Small intestine (tissue), 7 donors: ENCODE results near the gene NEK6. TPM values are rescaled to one million over a fixed set of nuclear protein-coding genes. Genes with fewer than 3 reads are reported as not detected.
A peak's percentile ranks its signal among the peaks of the same experiment; 100 is the strongest.

Experiments used
- DNase-seq, 2 donors: peaks; one replicate each; pipeline versions ENCODE4 v3.0.0 to v3.0.0-alpha.2; 2013
- FAIRE-seq: peaks from 2 replicates; lab custom pipeline; 2012; peaks lifted over from hg19 to GRCh38; lab: Jason Lieb, UNC
- H3K27ac ChIP-seq, 3 donors: one replicate each; pipeline ENCODE4 v1.5.1; 2013; ENCODE audit warnings: low read length in 2 of 3, mild to moderate bottlenecking in 2 of 3, control low read depth in 1 of 3, inconsistent platforms in 1 of 3, low read depth in 1 of 3, moderate library complexity in 1 of 3
- H3K27me3 ChIP-seq, 3 donors: one replicate each; pipeline ENCODE4 v1.6.1; 2013; ENCODE audit warnings: low read length in 3 of 3, inconsistent platforms in 1 of 3; ENCODE audit not compliant: control insufficient read depth in 3 of 3, insufficient read depth in 3 of 3
- H3K36me3 ChIP-seq, 3 donors: one replicate each; pipeline ENCODE4 v1.6.1; 2013; ENCODE audit warnings: low read length in 3 of 3, inconsistent platforms in 1 of 3, low read depth in 1 of 3, mild to moderate bottlenecking in 1 of 3, moderate library complexity in 1 of 3; ENCODE audit not compliant: control insufficient read depth in 3 of 3, insufficient read depth in 2 of 3
- H3K4me1 ChIP-seq, 3 donors: one replicate each; pipeline ENCODE4 v1.6.1; 2013; ENCODE audit warnings: low read length in 2 of 3, inconsistent platforms in 1 of 3, low read depth in 1 of 3, mild to moderate bottlenecking in 1 of 3, moderate library complexity in 1 of 3; ENCODE audit not compliant: control insufficient read depth in 3 of 3, insufficient read depth in 2 of 3
- H3K4me3 ChIP-seq, 3 donors: one replicate each; pipeline ENCODE4 v1.5.1; 2013; ENCODE audit warnings: low read length in 3 of 3, control low read depth in 1 of 3, inconsistent platforms in 1 of 3, low read depth in 1 of 3, mild to moderate bottlenecking in 1 of 3, moderate library complexity in 1 of 3
- H3K9me3 ChIP-seq, 2 donors: one replicate each; pipeline ENCODE4 v1.6.1; 2013; ENCODE audit warnings: low read depth in 1 of 2, low read length in 1 of 2; ENCODE audit not compliant: control insufficient read depth in 2 of 2, insufficient read depth in 1 of 2
- WGBS, 3 donors: extraction: QIAGEN DNeasy Blood & Tissue Kit; methylation state at CpG; one replicate each; pipeline ENCODE4 v1.1.7; 2013; 5-methylcytosine and 5-hydroxymethylcytosine counted together
- polyA plus RNA-seq, 4 donors: library from polyadenylated mRNA; stranded (reverse) in 3 of 4; unstranded in 1 of 4; fragments of 200-250 nt in 3 of 4; fragments of 120-200 nt in 1 of 4; gene quantifications; one replicate each; pipeline versions ENCODE4 v1.2.1 to v1.2.3, GENCODE V29; 2013
- donor health status: healthy with polysubstance abuse.
- donor health status: control.
- donor health status: control.
- donor health status: Bipolar disorder and iron deficiency.
- donor health status: healthy.

The NEK6 gene
- polyA plus RNA-seq, 4 donors, result 9.7 to 31.2 (median 23.6) TPM

DNA sequence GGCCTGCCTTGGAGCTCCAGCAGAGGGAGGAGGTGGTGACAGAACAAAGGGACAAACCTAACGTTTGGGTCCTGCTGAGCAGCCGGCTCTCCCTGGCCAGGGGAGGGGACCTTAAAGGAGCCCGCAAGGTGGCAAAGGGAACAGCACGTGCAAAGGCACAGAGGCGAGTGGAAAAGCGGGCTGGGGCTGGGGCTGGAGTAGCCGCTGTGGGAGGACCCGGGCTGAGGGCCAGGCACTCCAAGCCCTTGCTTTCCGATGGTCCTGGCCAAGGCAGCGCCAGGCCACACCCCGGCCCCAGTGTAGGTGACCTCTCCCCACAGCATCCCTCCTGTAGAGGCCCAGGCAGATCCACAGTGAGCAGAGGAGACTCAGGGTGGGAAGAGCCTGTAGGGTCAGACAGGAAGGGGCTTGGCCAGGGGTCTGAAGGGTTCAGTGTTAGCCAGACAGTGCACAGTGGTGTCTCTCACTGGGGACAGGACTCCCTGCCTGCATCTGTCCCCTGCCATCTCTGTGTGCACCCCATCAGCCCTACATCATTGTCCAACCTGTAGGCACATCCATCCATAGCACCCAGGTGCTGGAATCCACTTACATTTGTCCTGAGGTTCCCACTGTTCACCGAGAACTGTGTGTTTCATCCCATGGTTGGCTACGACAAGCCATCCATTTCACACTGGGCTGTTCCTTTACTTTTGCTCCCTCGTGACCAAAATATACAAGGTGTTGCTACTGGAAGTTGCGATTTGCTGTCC is 77.0 kb downstream of the NEK6 start:
- FAIRE-seq (no peak), DNase-seq (no peak)
- Histone ChIP-seq H3K36me3 (peaks cover 3 to 76% (median 4%) of the 10 kb centered on the region in 3 donors), H3K4me3 (no peak overlapping the region), H3K4me1 (no peaks in the 10 kb centered on the region), H3K27ac (no peak overlapping the region), H3K9me3 (peaks cover 0 to 5% of the 10 kb centered on the region in 2 donors), H3K27me3 (no peaks in the 10 kb centered on the region)
- 90 to 93% (median 91%) methylated on average over 15 of the region's 15 CpGs for WGBS, 3 donors

DNA sequence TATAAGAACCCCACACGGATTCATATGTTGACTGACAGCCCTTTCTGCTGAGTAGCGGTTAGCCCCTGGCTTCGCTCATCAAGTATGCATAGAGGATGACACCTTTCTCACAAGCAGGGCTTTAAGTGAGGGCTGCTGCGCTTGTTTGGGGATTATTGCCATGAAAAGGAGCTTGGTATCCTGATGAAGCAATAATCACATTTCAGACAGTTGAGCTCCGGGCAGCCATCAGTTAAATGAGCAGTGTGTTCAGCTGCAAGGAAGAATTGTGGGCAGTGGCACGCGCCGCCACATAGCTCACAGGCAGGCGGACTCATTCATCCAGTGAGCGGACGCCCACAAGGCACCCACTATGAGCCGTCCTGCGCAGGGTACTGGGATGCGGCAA is 77.6 kb downstream of the NEK6 start:
- H3K4me3 ChIP-seq, result no peak overlapping the region
- WGBS, 3 donors, result 86 to 89% (median 87%) methylated on average over 14 of the region's 14 CpGs
- peaks cover 3 to 76% (median 4%) of the 10 kb centered on the region in 3 donors for H3K36me3 ChIP-seq
- FAIRE-seq, result no peak
- no peaks in the 10 kb centered on the region for H3K4me1 ChIP-seq
- H3K27ac ChIP-seq, result no peak overlapping the region
- peaks cover 0 to 5% of the 10 kb centered on the region in 2 donors for H3K9me3 ChIP-seq
- no peak for DNase-seq
- H3K27me3 ChIP-seq, result no peaks in the 10 kb centered on the region

DNA sequence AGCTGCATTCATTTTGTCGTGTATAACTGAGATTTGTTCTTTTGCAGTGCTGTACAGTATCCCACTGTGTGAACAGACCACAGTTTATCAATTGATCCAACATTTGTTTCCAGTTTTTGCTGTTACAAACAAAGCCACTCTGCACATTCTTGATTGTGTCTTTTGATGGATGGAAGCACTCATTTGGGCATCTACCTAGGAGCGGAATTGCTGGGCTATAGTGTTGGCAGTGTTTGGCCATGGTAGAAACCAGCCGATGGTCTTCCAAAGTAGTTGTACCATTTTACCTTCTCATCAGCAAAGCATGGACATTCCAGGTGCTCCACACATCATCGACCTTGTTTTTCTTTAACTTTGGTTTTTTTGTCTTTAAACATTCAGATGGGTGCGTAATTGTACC is 79.8 kb downstream of the NEK6 start:
- WGBS, 3 donors, result 94 to 96% (median 96%) methylated on average over 5 of the region's 5 CpGs
- Histone ChIP-seq H3K27me3 (no peaks in the 10 kb centered on the region), H3K9me3 (peaks cover 0 to 5% of the 10 kb centered on the region in 2 donors), H3K4me3 (no peak overlapping the region), H3K36me3 (peaks cover 3 to 76% (median 4%) of the 10 kb centered on the region in 3 donors), H3K4me1 (no peaks in the 10 kb centered on the region), H3K27ac (no peak overlapping the region)
- DNase-seq (no peak), FAIRE-seq (no peak)

DNA sequence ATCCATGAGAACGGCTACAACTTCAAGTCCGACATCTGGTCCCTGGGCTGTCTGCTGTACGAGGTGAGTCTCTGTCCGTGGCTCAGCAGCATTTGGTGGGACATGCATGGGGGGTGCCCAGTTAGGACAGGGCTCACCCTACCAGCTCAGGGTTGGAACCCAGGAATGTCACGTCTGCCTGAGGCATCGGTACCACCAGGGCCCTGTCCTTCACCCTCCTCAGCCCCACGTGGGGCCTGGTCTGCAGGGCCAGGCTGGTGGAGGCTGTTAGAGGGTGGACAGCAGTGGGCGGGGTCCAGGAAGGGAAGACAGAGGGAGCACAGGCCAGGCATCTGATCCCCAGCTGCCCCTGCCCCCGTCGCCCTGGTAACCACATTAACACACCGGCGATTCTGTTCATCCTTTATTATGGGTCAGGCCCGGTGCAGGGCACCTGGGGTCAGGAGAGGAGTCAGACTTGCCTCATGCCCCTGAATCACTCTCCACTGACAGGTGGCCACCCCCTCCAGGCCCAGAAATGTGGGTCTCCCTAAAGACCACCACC is 81.9 kb downstream of the NEK6 start:
- 81 to 93% (median 86%) methylated on average over 13 of the region's 13 CpGs for WGBS, 3 donors
- no peak for FAIRE-seq
- peaks cover 0 to 76% (median 4%) of the 10 kb centered on the region in 3 donors for H3K36me3 ChIP-seq

DNA sequence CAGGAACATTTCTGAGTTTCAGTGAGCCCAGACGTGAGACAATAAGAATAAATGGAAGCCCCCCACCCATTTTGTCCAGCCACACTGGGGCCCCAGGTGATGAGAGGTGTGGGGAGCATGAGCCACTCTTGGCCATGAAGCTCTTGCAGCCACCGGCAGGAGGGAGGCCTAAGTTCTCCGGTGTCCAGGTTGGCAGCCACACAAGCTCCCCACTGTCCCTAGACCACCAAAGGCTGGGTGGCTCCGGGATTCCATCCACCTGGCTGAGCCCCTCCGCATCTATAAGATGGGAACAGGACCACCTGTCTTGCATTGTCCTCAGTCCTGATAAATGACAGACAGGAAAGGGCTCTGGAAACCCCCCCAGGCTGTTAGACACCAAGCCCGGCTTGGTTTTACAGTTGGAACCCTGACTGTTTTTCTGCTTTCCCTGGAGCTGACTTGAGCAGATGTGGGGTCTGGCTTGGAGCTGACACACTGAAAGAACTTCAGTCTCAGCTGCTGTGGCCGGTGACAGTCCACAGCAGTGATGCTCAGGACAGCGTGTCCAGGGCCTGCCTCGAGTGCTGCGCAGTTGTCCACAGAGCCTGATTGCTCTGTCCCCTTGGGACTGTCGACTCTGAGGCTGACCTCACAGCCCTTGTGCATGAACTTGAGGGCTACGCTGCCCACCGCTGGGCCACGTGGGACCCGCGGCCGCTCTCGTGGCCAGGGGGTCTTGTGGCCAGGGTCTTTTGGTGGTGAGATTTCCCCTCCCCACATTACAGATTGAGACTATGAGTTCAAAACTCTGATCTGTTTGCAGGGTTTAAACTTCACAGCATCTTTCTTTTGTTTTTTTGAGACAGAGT is 82.7 kb downstream of the NEK6 start:
- Histone ChIP-seq H3K27me3 (no peaks in the 10 kb centered on the region), H3K4me3 (no peak overlapping the region), H3K4me1 (no peaks in the 10 kb centered on the region), H3K27ac (no peak overlapping the region), H3K9me3 (peaks cover 0 to 5% of the 10 kb centered on the region in 2 donors), H3K36me3 (peaks cover 0 to 76% (median 4%) of the 10 kb centered on the region in 3 donors)
- 87 to 91% (median 88%) methylated on average over 17 to 18 of the region's 18 CpGs for WGBS, 3 donors
- DNase-seq (no peak), FAIRE-seq (no peak)

More for the DNA sequence above, 81.9 kb downstream of the NEK6 start:
- H3K4me1 ChIP-seq, result no peaks in the 10 kb centered on the region
- peaks cover 0 to 5% of the 10 kb centered on the region in 2 donors for H3K9me3 ChIP-seq
- DNase-seq, result no peak
- no peak overlapping the region for H3K4me3 ChIP-seq
- no peak overlapping the region for H3K27ac ChIP-seq
- H3K27me3 ChIP-seq, result no peaks in the 10 kb centered on the region

DNA sequence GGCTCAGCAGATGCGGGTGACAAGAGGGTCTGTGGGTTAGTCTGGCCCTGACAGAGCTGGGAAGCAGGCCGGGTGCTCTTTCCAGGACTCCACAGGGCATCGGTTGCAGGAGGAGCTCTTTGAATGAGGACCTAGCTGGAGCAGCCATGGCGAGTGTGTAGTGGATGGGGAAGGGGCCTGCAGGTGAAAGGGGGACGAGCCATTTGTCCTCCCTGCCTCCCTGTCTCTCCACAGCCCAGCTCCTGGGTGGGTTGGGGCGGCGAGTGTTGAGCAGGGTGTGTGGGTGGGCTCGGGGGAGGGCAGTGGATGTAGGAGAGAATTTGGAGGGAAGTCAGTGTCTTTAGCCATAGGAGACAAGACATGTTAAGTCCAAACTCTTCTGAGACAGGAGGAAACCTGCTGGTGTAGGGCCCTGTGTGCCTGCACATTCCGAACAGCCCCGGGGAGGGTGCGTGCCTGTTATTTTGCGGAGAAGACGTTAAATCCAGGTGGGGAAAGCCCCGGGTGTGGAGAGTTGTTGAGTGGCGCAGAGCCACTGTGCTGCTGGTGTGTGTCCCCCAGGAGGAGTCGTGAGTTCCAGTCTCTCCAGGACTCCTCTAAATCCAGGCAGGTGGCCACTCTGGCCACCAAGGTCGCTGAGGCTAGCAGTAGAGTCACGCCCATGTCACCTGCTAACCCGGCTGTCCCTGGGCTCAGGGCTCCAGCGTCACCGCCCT is 83.9 kb downstream of the NEK6 start:
- FAIRE-seq (no peak), DNase-seq (no peak)
- Histone ChIP-seq H3K4me1 (no peaks in the 10 kb centered on the region), H3K9me3 (peaks cover 0 to 5% of the 10 kb centered on the region in 2 donors), H3K27me3 (no peaks in the 10 kb centered on the region), H3K36me3 (peaks cover 0 to 83% (median 2%) of the 10 kb centered on the region in 3 donors), H3K4me3 (no peak overlapping the region), H3K27ac (no peak overlapping the region)
- 83 to 87% (median 85%) methylated on average over 21 of the region's 21 CpGs for WGBS, 3 donors

DNA sequence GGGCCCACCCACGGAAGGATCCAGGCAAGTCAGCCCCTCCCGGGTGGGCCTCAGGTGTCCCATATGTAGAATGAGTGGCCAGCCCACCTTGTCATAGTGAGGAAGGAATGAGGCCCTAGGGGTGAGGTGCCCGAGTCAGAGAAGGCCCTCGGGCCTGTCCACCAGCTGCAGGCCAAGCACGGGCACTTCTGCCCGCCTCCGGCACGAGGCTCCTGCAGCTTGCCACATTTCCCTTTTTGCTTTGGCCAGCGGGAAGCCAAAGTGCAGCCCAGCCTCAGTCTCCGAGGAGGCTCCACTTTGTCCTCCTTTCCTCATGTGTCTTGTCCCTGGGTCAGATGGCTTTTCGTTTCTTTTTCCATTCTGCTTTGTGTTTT is 84.6 kb downstream of the NEK6 start:
- DNase-seq, result no peak
- Histone ChIP-seq H3K36me3 (peaks cover 0 to 85% (median 5%) of the 10 kb centered on the region in 3 donors), H3K9me3 (no peaks in the 10 kb centered on the region), H3K4me1 (no peaks in the 10 kb centered on the region), H3K4me3 (no peak overlapping the region), H3K27ac (peak overlapping the region in 1 of 3 donors; percentile 41), H3K27me3 (no peaks in the 10 kb centered on the region)
- FAIRE-seq, result no peak
- 87 to 94% (median 92%) methylated on average over 11 of the region's 11 CpGs for WGBS, 3 donors
